Nephron progenitor cell (in vitro differentiated cells): ENCODE measurements around the gene HOXA3.

Experiments
- DNase-seq: peaks from one replicate; pipeline ENCODE4 v3.0.0; 2021
- H3K27ac Mint-ChIP-seq: 2 replicates; pipeline ENCODE4 v1.8.0; 2021; ENCODE audit warnings: mild to moderate bottlenecking, moderate library complexity, mixed read lengths
- H3K27me3 Mint-ChIP-seq: 2 replicates; pipeline ENCODE4 v1.8.0; 2021; ENCODE audit warnings: mild to moderate bottlenecking, low read depth, mixed read lengths; ENCODE audit not compliant: poor library complexity
- H3K36me3 Mint-ChIP-seq: 2 replicates; pipeline ENCODE4 v1.8.0; 2021; ENCODE audit warnings: low read depth, mixed read lengths
- H3K4me1 Mint-ChIP-seq: 2 replicates; pipeline ENCODE4 v1.8.0; 2021; ENCODE audit warnings: mixed read lengths
- H3K4me3 Mint-ChIP-seq: 2 replicates; pipeline ENCODE4 v1.8.0; 2021; ENCODE audit warnings: mild to moderate bottlenecking, moderate library complexity, mixed read lengths
- H3K9me3 Mint-ChIP-seq: 2 replicates; pipeline ENCODE4 v1.8.0; 2021; ENCODE audit warnings: mild to moderate bottlenecking, moderate library complexity, mixed read lengths
- CTCF ChIP-seq: fragments of 200-600 bp; sonication (generic); IDR thresholded peaks from 2 replicates; pipeline ENCODE4 v1.5.0; 2021; ENCODE audit warnings: antibody characterized with exemption

The HOXA3 gene

GRCh38 chr7:27161721-27162560, 9.6 kb upstream of the HOXA3 start:
- Mint-ChIP-seq H3K36me3 (peaks cover 39% of the 10 kb centered on the region), H3K9me3 (no peaks in the 10 kb centered on the region), H3K27ac (peak overlapping the region; percentile 99), H3K4me3 (peak overlapping the region; percentile 97), H3K27me3 (peaks cover 5% of the 10 kb centered on the region), H3K4me1 (peaks cover 31% of the 10 kb centered on the region)
- TF ChIP-seq CTCF: no peak
- peak; percentile 57 for DNase-seq

GRCh38 chr7:27161214-27161720, 8.9 kb upstream of the HOXA3 start:
- Mint-ChIP-seq H3K4me3 (peak overlapping the region; percentile 97), H3K27ac (peak overlapping the region; percentile 96), H3K9me3 (no peaks in the 10 kb centered on the region), H3K4me1 (peaks cover 30% of the 10 kb centered on the region), H3K27me3 (peaks cover 5% of the 10 kb centered on the region), H3K36me3 (peaks cover 37% of the 10 kb centered on the region)
- no peak for TF ChIP-seq CTCF
- peak; percentile 61 for DNase-seq

- peak; percentile 98 for DNase-seq
- Mint-ChIP-seq H3K36me3 (peaks cover 34% of the 10 kb centered on the region), H3K4me1 (peaks cover 28% of the 10 kb centered on the region), H3K4me3 (peak overlapping the region; percentile 97), H3K27me3 (peaks cover 5% of the 10 kb centered on the region), H3K27ac (peak overlapping the region; percentile 99), H3K9me3 (no peaks in the 10 kb centered on the region)
- TF ChIP-seq CTCF: peak; percentile 100
Observed at GRCh38 chr7:27160546-27161213, 8.3 kb upstream of the HOXA3 start.

GRCh38 chr7:27160145-27160545, 7.8 kb upstream of the HOXA3 start:
- H3K27me3 Mint-ChIP-seq: peaks cover 5% of the 10 kb centered on the region
- H3K36me3 Mint-ChIP-seq: peaks cover 31% of the 10 kb centered on the region
- peak overlapping the region; percentile 97 for H3K4me3 Mint-ChIP-seq
- TF ChIP-seq CTCF: no peak
- H3K27ac Mint-ChIP-seq: peak overlapping the region; percentile 99
- DNase-seq: peak; percentile 34
- H3K4me1 Mint-ChIP-seq: peaks cover 25% of the 10 kb centered on the region
- no peaks in the 10 kb centered on the region for H3K9me3 Mint-ChIP-seq

GRCh38 chr7:27159266-27160144, 7.1 kb upstream of the HOXA3 start:
- H3K36me3 Mint-ChIP-seq: peaks cover 33% of the 10 kb centered on the region
- peaks cover 5% of the 10 kb centered on the region for H3K27me3 Mint-ChIP-seq
- H3K27ac Mint-ChIP-seq: peak overlapping the region; percentile 99
- no peak for TF ChIP-seq CTCF
- no peaks in the 10 kb centered on the region for H3K9me3 Mint-ChIP-seq
- H3K4me3 Mint-ChIP-seq: peak overlapping the region; percentile 97
- H3K4me1 Mint-ChIP-seq: peaks cover 32% of the 10 kb centered on the region
- peak; percentile 29 for DNase-seq
